Caco-2 (cell line): Measurements from ENCODE around the gene LAMP5. TPM values are rescaled to one million over a fixed set of nuclear protein-coding genes. Genes with fewer than 3 reads are reported as not detected.

Experiments used
- BruUV-seq: library from RNA; stranded (reverse); fragments of 400-500 nt; replicated peaks from 2 replicates; lab custom pipeline; 2021; lab: Mats Ljungman, UMichigan
- CTCF ChIA-PET: fragments of 300-600 bp; sonication (Branson Sonifier 250); formaldehyde crosslinking; loops from one replicate; lab custom pipeline; 2022; ENCODE audit warnings: antibody characterized with exemption; lab: Charles Lee
- POLR2A ChIA-PET: fragments of 300-600 bp; sonication (Branson Sonifier 250); formaldehyde crosslinking; loops from one replicate; lab custom pipeline; 2022; ENCODE audit warnings: antibody characterized with exemption; lab: Charles Lee
- DNase-seq, 2 experiments: peaks; one replicate each; pipeline versions ENCODE4 v3.0.0 to v3.0.0-alpha.2; 2020 to 2022
- H3K27me3 ChIP-seq: replicated peaks from 2 replicates; pipeline ENCODE4 v1.6.0; 2011; ENCODE audit warnings: low read length; ENCODE audit not compliant: control insufficient read depth, insufficient read depth
- H3K36me3 ChIP-seq: 2 replicates; pipeline ENCODE4 v1.5.1; 2011; ENCODE audit warnings: low read length; ENCODE audit not compliant: control insufficient read depth, insufficient read depth
- H3K4me1 ChIP-seq: fragments of 250-450 bp; sonication (Bioruptor Pico); 2 replicates; pipeline ENCODE4 v1.5.1; 2020; ENCODE audit warnings: mild to moderate bottlenecking
- H3K4me3 ChIP-seq: 2 replicates; pipeline ENCODE4 v1.5.1; 2011; ENCODE audit warnings: low read depth, mild to moderate bottlenecking, control low read depth, low read length
- H3K9me3 ChIP-seq: fragments of 250-450 bp; sonication (Bioruptor Pico); 2 replicates; pipeline ENCODE4 v1.5.1; 2020; ENCODE audit warnings: mild to moderate bottlenecking, moderate library complexity
- H3K27ac Mint-ChIP-seq: one replicate; pipeline ENCODE4 v1.8.0; 2022; ENCODE audit warnings: mixed read lengths; ENCODE audit not compliant: unreplicated experiment
- H3K27me3 Mint-ChIP-seq: one replicate; pipeline ENCODE4 v1.8.0; 2022; ENCODE audit warnings: mixed read lengths; ENCODE audit not compliant: insufficient read depth, unreplicated experiment
- H3K36me3 Mint-ChIP-seq: one replicate; pipeline ENCODE4 v1.8.0; 2022; ENCODE audit warnings: mild to moderate bottlenecking, mixed read lengths; ENCODE audit not compliant: insufficient read depth, unreplicated experiment
- H3K4me1 Mint-ChIP-seq: one replicate; pipeline ENCODE4 v1.8.0; 2022; ENCODE audit warnings: low read depth, mixed read lengths; ENCODE audit not compliant: unreplicated experiment
- H3K4me3 Mint-ChIP-seq: one replicate; pipeline ENCODE4 v1.8.0; 2022; ENCODE audit warnings: mild to moderate bottlenecking, moderate library complexity, mixed read lengths; ENCODE audit not compliant: unreplicated experiment
- H3K9me3 Mint-ChIP-seq: one replicate; pipeline ENCODE4 v1.8.0; 2022; ENCODE audit warnings: mixed read lengths; ENCODE audit not compliant: unreplicated experiment
- CTCF ChIP-seq, 2 experiments: fragments of 200-600 bp in 1 of 2; IDR thresholded peaks; 1 replicate in 1 of 2; 2 replicates in 1 of 2; pipeline versions ENCODE4 v1.5.1 to v1.8.0; 2011 to 2022; ENCODE audit warnings: antibody characterized with exemption in 1 of 2, control low read depth in 1 of 2, inconsistent platforms in 1 of 2, low read depth in 1 of 2, low read length in 1 of 2, mild to moderate bottlenecking in 1 of 2, moderate library complexity in 1 of 2; ENCODE audit not compliant: insufficient read depth in 1 of 2, severe bottlenecking in 1 of 2, unreplicated experiment in 1 of 2
- intact Hi-C: fragments of 100-400 bp; cut with micrococcal nuclease; formaldehyde crosslinking; loops from one replicate; pipeline ENCODE4 v1.10.0; 2022; ENCODE audit not compliant: unreplicated experiment
- total RNA-seq: library from RNA; stranded (reverse); gene quantifications from 2 replicates; pipeline ENCODE4 v1.2.3, GENCODE V29; 2022

The LAMP5 gene
- total RNA-seq, 1 experiment from 2014 or later: not detected

- TF ChIP-seq CTCF (IDR thresholded peaks at IDR 0.05; ENCODE audit: insufficient read depth in 1 of 2, low read depth in 1 of 2, low read length in 1 of 2, severe bottlenecking in 1 of 2, unreplicated experiment in 1 of 2): no peak
- CTCF ChIA-PET: no interaction called here
Observed at GRCh38 chr20:9475456-9475855, 38.9 kb upstream of the LAMP5 start.

GRCh38 chr20:9476174-9476573 lies 38.2 kb upstream of the LAMP5 start:
- intact Hi-C loops: no loop called here
- no peak overlapping the region for H3K27ac Mint-ChIP-seq
- ChIA-PET POLR2A (interaction anchor here (0.6 kb wide), 1 partner anchor 96 kb away, joined by 3 read pairs; no protein-coding TSS in a partner anchor), CTCF (no interaction called here)
- no peaks in the 10 kb centered on the region for H3K9me3 Mint-ChIP-seq
- no peaks in the 10 kb centered on the region for H3K36me3 Mint-ChIP-seq
- no peaks in the 10 kb centered on the region for H3K4me1 Mint-ChIP-seq
- no peak for DNase-seq
- no TSS peak for BruUV-seq
- H3K27me3 Mint-ChIP-seq: no peaks in the 10 kb centered on the region
- no peak for TF ChIP-seq CTCF (IDR thresholded peaks at IDR 0.05; ENCODE audit: insufficient read depth in 1 of 2, low read depth in 1 of 2, low read length in 1 of 2, severe bottlenecking in 1 of 2, unreplicated experiment in 1 of 2)
- Histone ChIP-seq H3K9me3 (no peaks in the 10 kb centered on the region; the same call in 1 of the 2 replicates), H3K36me3 (no peaks in the 10 kb centered on the region), H3K4me1 (no peaks in the 10 kb centered on the region), H3K4me3 (no peak overlapping the region), H3K27me3 (no peaks in the 10 kb centered on the region)
- H3K4me3 Mint-ChIP-seq: no peak overlapping the region

More at GRCh38 chr20:9475456-9475855, 38.9 kb upstream of the LAMP5 start:
- H3K36me3 Mint-ChIP-seq: no peaks in the 10 kb centered on the region
- H3K4me1 Mint-ChIP-seq: no peaks in the 10 kb centered on the region
- Histone ChIP-seq H3K4me3 (no peak overlapping the region), H3K27me3 (no peaks in the 10 kb centered on the region), H3K9me3 (no peaks in the 10 kb centered on the region; the same call in 1 of the 2 replicates), H3K36me3 (no peaks in the 10 kb centered on the region), H3K4me1 (no peaks in the 10 kb centered on the region)
- no peak for DNase-seq
- BruUV-seq: no TSS peak
- no peaks in the 10 kb centered on the region for H3K9me3 Mint-ChIP-seq
- POLR2A ChIA-PET: no interaction called here
- no peak overlapping the region for H3K27ac Mint-ChIP-seq
- H3K4me3 Mint-ChIP-seq: no peak overlapping the region
- intact Hi-C loops: no loop called here
- H3K27me3 Mint-ChIP-seq: no peaks in the 10 kb centered on the region

DNA sequence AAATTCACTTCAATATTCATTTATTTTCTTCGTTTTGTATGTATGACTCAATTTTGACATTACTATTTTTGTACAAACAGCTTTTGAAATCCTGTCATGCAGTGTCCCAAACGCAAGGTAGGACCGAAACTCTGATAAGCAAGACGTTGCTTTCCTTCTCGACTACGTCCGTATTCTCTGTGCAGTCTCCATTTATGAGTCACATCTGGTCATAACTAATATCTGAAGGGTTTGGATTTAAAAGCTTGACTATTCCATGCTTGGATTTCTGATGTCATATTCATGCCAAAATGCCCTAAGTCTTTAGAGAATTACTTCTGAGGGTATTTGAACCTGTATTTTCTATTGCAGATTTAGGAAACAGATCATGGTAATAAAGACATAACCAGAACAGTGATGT lies 37.8 kb upstream of the LAMP5 start:
- H3K27me3 Mint-ChIP-seq: no peaks in the 10 kb centered on the region
- no peaks in the 10 kb centered on the region for H3K4me1 ChIP-seq
- no peak for TF ChIP-seq CTCF (IDR thresholded peaks at IDR 0.05; ENCODE audit: insufficient read depth in 1 of 2, low read depth in 1 of 2, low read length in 1 of 2, severe bottlenecking in 1 of 2, unreplicated experiment in 1 of 2)
- POLR2A ChIA-PET: interaction anchor here (0.6 kb wide), 1 partner anchor 96 kb away, joined by 3 read pairs; no protein-coding TSS in a partner anchor
- BruUV-seq: no TSS peak
- DNase-seq: no peak
- no peaks in the 10 kb centered on the region for H3K36me3 Mint-ChIP-seq
- no peaks in the 10 kb centered on the region for H3K4me1 Mint-ChIP-seq
- no peaks in the 10 kb centered on the region for H3K36me3 ChIP-seq
- no peak overlapping the region for H3K27ac Mint-ChIP-seq
- no peak overlapping the region for H3K4me3 ChIP-seq
- H3K9me3 ChIP-seq: no peaks in the 10 kb centered on the region; the same call in 1 of the 2 replicates
- H3K4me3 Mint-ChIP-seq: no peak overlapping the region
- H3K9me3 Mint-ChIP-seq: no peaks in the 10 kb centered on the region
- H3K27me3 ChIP-seq: no peaks in the 10 kb centered on the region
- intact Hi-C loops: no loop called here
- CTCF ChIA-PET: no interaction called here
